Stimulated activated CD4-positive, alpha-beta T cell treated with anti-CD3 and anti-CD28 coated beads, Interleukin-15, amount 100 ng/mL, for 48 hours (primary cell): ENCODE measurements around the gene DPEP1.
"Not testable (repeated sequence)": the region's sequence is repeated elsewhere in the genome, so short reads cannot be mapped to it uniquely, and the experiment has no call there.

Experiments
- DNase-seq, 2 donors: peaks; one replicate each; pipeline ENCODE4 v3.0.0-alpha.2; 2020; ENCODE audit warnings: low read depth in 2 of 2

Gene DPEP1

GRCh38 chr16:89646270-89646669 lies 32.8 kb downstream of the DPEP1 start:
- DNase-seq, result no peak

- DNase-seq, result no peak
Measured at GRCh38 chr16:89646906-89647305, 33.5 kb downstream of the DPEP1 start.

- no peak for DNase-seq
Measured at GRCh38 chr16:89651584-89651983, 38.1 kb downstream of the DPEP1 start.

GRCh38 chr16:89653656-89654295 lies 40.3 kb downstream of the DPEP1 start:
- DNase-seq, result no peak

- DNase-seq, result no peak
Measured at GRCh38 chr16:89655062-89655643, 41.7 kb downstream of the DPEP1 start.

- no peak for DNase-seq
Measured at GRCh38 chr16:89656435-89657121, 43.1 kb downstream of the DPEP1 start.

GRCh38 chr16:89657442-89658220 lies 44.2 kb downstream of the DPEP1 start, which contains the start of the genes CHMP1A and SPATA33:
Gene CHMP1A, minus strand, starts transcription at chr16:89657708. Its CDS starts 120 bp downstream, at chr16:89657588.
Gene SPATA33, plus strand, starts transcription at chr16:89657836. Its CDS starts 76 bp downstream, at chr16:89657912.
- peak; percentile 87 to 91 for DNase-seq

GRCh38 chr16:89658221-89658879 lies 44.9 kb downstream of the DPEP1 start:
- DNase-seq, result no peak

- no peak for DNase-seq
Measured at GRCh38 chr16:89660146-89660545, 46.7 kb downstream of the DPEP1 start.

- no peak for DNase-seq
Measured at GRCh38 chr16:89661215-89661614, 47.8 kb downstream of the DPEP1 start.

- DNase-seq, result not testable (repeated sequence)
Measured at GRCh38 chr16:89664238-89664637, 50.8 kb downstream of the DPEP1 start.

GRCh38 chr16:89667000-89667399 lies 53.6 kb downstream of the DPEP1 start:
- not testable (repeated sequence) for DNase-seq

GRCh38 chr16:89667633-89668032 lies 54.2 kb downstream of the DPEP1 start:
- no peak for DNase-seq

GRCh38 chr16:89668790-89669158 lies 55.3 kb downstream of the DPEP1 start:
- DNase-seq, result no peak

GRCh38 chr16:89669755-89670154 lies 56.3 kb downstream of the DPEP1 start:
- DNase-seq, result no peak

- DNase-seq, result no peak
Measured at GRCh38 chr16:89670496-89671431, 57.3 kb downstream of the DPEP1 start.

- DNase-seq, result not testable (repeated sequence)
Measured at GRCh38 chr16:89671565-89671964, 58.1 kb downstream of the DPEP1 start.

GRCh38 chr16:89672177-89672941 lies 58.9 kb downstream of the DPEP1 start:
- no peak for DNase-seq

- no peak for DNase-seq
Measured at GRCh38 chr16:89678258-89678657, 64.8 kb downstream of the DPEP1 start.

GRCh38 chr16:89685916-89686315 lies 72.5 kb downstream of the DPEP1 start:
- DNase-seq, result no peak
